ENCODE results near the gene DENND1B.
"Not testable (repeated sequence)": the region's sequence is repeated elsewhere in the genome, so short reads cannot be mapped to it uniquely, and the experiment has no call there.

Gene DENND1B

GRCh38 chr1:197619008-197619640 lies 156.2 kb downstream of the DENND1B start:
- no peak for DNase-seq

- DNase-seq = no peak
These were observed 157.2 kb downstream of the DENND1B start for GRCh38 chr1:197618061-197618460.

- DNase-seq = no peak
These were observed 159.6 kb downstream of the DENND1B start for GRCh38 chr1:197615693-197616011.

- peak; percentile 8 for DNase-seq
These were observed 160.2 kb downstream of the DENND1B start for GRCh38 chr1:197614916-197615692.

GRCh38 chr1:197606168-197606845 lies 169.0 kb downstream of the DENND1B start:
- DNase-seq = no peak

GRCh38 chr1:197604302-197604701 lies 171.0 kb downstream of the DENND1B start:
- no peak for DNase-seq

GRCh38 chr1:197600751-197601150 lies 174.5 kb downstream of the DENND1B start:
- DNase-seq = no peak

- no peak for DNase-seq
These were observed 175.5 kb downstream of the DENND1B start for GRCh38 chr1:197599789-197600188.

- DNase-seq = peak; percentile 25
These were observed 176.3 kb downstream of the DENND1B start for GRCh38 chr1:197598935-197599334.

GRCh38 chr1:197595304-197595904 lies 179.9 kb downstream of the DENND1B start:
- no peak for DNase-seq

- no peak for DNase-seq
These were observed 184.6 kb downstream of the DENND1B start for GRCh38 chr1:197590687-197591086.

- no peak for DNase-seq
These were observed 189.5 kb downstream of the DENND1B start for GRCh38 chr1:197585809-197586208.

- no peak for DNase-seq
These were observed 197.7 kb downstream of the DENND1B start for GRCh38 chr1:197577580-197577979.

GRCh38 chr1:197575531-197575930 lies 199.7 kb downstream of the DENND1B start:
- not testable (repeated sequence) for DNase-seq

- no peak for DNase-seq
These were observed 203.1 kb downstream of the DENND1B start for GRCh38 chr1:197572169-197572568.

- no peak for DNase-seq
These were observed 207.8 kb downstream of the DENND1B start for GRCh38 chr1:197567442-197567841.

- no peak for DNase-seq
These were observed 214.2 kb downstream of the DENND1B start for GRCh38 chr1:197561041-197561440.

GRCh38 chr1:197559655-197560054 lies 215.6 kb downstream of the DENND1B start:
- DNase-seq = no peak

- DNase-seq = no peak
These were observed 216.0 kb downstream of the DENND1B start for GRCh38 chr1:197559244-197559643.

- no peak for DNase-seq
These were observed 218.0 kb downstream of the DENND1B start for GRCh38 chr1:197557302-197557701.

- no peak for DNase-seq
These were observed 222.0 kb downstream of the DENND1B start for GRCh38 chr1:197553281-197553680.

- no peak for DNase-seq
These were observed 228.3 kb downstream of the DENND1B start for GRCh38 chr1:197546989-197547388.

- no peak for DNase-seq
These were observed 230.7 kb downstream of the DENND1B start for GRCh38 chr1:197544553-197544952.

GRCh38 chr1:197544130-197544529 lies 231.2 kb downstream of the DENND1B start:
- DNase-seq = no peak
